NOMO-1 (cell line): ENCODE results near the gene CISTR.
"Not testable (repeated sequence)": the region's sequence is repeated elsewhere in the genome, so short reads cannot be mapped to it uniquely, and the experiment has no call there.

Experiments used
- DNase-seq, 2 experiments: peaks; one replicate each; lab custom pipeline; 2025; ENCODE audit not compliant: unreplicated experiment in 2 of 2; lab: John Stamatoyannopoulos, UW

CISTR gene

GRCh38 chr12:53725824-53726223 lies 26.0 kb downstream of the CISTR start:
- DNase-seq = no peak

GRCh38 chr12:53722450-53723041 lies 29.2 kb downstream of the CISTR start:
- no peak for DNase-seq

DNA sequence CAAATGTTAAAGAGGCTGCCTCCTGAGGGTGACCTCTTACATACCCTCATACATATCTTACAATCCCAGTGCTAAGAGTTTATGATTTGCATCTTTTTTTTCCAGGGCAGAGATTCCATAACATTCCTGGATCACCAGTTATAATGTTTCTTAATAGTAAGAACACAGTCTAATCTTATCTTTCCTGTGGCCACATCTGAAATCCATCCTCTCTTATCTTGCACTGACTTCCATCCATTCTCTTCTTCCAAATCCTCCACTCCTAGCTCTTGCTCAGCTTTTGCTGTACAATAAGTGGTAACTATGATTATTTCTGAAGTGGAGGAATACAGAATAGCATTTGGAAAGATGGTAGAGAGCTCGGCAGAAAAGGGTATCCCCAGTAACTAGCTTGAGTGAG lies 30.8 kb downstream of the CISTR start:
- DNase-seq = no peak

GRCh38 chr12:53719649-53720048 lies 32.1 kb downstream of the CISTR start:
- DNase-seq = no peak

DNA sequence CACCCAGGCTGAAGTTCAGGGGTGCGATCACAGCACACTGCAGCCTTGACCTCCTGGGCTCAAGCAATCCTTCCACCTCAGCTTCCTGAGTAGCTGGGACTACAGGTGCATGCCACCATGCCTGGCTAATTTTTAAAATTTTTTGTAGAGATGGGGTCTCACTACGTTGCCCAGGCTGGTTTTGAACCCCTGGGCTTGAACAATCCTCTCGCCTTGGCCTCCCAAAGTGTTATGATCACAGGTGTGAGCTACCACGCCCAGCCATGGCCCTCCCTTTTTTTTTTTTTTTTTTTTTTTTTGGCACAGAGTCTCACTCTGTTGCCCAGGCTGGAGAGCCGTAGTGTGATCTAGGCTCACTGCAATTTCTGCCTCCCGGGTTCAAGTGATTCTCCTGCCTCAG lies 33.2 kb downstream of the CISTR start:
- DNase-seq = not testable (repeated sequence)

DNA sequence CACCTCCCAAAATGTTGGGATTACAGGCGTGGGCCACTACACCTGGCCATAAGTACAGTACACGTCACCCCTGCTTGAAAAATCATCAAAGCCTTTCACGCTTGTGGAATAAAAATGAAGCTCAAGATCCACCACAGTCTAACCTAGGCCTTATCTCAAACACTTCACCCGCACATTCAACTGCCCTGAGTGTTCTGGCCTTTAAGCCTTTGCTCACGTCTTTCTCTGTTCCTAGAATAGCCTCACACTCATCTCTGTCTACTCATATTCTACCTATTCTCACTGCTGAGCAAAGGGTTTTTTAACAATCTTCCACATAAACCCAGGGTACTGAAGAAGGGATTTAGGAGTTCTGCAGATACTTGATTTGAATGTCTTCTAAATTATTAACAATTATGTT lies 34.5 kb downstream of the CISTR start:
- no peak for DNase-seq

DNA sequence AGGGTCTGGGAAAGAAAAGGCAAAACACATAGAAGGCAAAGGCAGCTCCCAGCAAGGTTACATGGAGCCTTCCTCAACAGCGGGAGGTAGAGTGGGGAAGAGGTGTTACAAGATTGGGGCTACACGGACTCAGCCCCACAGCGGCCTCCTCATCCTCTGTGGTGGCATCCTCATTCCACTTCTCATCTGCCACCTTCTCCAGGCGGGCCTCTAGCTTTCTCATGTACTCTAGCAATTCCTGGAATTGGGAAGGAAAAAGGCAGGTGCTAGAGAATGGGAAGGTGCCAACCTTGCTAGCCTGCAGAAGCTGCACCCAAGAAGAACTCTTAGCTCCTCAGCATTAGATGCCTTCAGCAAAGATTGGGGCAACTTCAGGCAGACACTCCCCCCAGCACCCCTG lies 37.8 kb downstream of the CISTR start:
- DNase-seq = no peak

GRCh38 chr12:53713516-53713915 lies 38.3 kb downstream of the CISTR start:
- no peak for DNase-seq

DNA sequence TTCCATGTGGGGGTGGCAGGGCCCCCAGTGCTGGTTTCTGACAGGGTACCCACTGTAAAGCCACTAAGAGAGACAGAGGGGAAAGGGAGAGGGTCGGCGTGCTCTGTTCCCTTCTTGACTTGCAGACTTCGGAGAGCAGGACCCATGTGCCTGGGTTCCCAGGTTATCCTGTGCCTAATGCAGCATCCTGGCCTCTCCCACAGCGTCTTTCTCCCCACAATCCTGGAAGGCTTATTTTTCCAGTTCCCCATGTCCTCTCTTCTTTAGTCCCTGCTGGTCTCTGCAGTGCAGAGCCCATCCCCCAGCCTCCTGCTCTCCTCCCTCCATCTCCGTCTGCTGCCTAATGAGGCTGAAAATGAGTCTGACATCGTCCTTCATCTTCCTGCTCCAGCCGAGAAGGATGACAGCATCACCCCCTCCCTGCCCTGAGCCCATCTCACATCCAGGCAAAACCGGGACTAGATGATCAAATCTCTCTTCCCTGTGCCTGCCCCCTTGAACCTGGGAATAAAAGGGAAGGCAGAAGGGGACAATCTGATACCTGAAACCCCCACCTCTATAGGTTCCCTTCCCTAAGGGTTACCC lies 39.6 kb downstream of the CISTR start:
- no peak for DNase-seq

DNA sequence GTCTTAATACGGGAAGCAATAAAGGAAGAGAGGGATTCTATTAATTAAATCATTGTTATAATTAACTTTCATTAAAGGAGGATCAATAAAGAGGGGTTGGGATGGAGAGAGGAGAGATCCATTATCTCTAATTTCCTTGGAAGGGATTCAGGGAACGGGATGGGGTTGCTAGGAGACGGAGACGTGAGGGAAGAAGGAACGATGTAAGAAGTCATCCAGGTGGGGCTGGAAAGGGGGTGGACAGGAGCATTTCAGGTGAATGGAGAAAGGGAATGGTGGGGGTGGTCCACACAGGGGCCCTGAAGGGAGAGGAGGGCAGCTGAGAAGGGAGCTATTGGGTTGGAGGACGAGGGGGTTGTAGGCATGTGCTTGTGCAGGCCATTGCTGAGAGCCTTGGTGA lies 41.7 kb downstream of the CISTR start:
- DNase-seq = no peak

- no peak for DNase-seq
Observed at GRCh38 chr12:53709671-53710070, 42.1 kb downstream of the CISTR start.

GRCh38 chr12:53706080-53706479 lies 45.7 kb downstream of the CISTR start:
- DNase-seq = no peak

DNA sequence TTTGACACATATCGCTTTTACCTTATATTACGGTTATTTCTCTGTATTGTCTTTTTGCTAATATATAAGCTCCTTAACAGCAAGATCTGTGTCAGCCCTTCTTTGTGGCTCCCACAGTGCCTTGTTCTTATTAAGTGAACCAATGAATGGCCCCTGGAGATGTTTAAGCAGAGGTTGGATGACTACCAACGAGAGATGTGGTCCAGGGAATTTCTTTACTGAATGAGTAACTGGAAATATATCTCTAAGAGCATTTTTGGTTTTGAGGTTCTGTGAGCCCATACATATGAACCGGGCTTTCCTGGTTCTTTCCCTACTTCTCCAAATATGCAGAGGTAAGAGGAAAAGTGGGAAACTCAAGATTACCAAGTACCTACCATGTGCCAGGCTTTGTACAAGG lies 48.0 kb downstream of the CISTR start:
- DNase-seq = no peak

DNA sequence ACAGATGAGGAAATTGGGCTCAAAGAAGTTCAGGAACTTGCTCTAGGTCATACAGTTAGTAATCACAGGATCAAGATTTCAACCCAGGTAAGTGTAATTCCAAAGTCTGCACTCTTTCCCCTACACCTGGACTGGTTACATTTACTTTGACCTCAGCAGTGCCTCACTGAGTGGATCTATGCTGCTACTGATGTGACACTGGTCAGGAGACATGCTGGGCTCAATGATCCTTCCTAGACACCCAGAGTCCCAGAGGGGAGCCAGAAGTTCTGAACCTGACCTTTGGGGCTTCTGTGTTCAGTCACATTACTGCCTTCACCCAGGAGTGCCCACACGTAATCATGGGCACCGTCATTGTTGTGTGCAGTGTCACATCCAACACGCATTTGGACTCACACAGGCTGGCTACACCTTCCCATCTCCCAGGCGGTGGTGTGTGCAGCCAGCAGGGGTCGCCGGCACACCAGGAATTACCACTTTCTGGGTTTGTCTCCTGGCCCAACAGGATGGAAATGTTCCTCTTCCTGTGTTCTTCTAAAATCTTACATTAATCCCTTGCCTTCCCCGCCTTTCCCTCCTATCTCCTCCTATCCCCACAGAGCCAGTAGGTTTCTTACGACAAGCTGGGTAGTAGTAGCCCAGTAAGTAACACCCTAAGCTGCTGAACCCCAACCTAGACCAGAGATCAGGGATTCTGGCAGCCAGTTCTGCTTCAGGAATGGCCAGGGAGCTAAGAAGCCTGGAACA lies 50.1 kb downstream of the CISTR start:
- peak; percentile 21 to 32 for DNase-seq

DNA sequence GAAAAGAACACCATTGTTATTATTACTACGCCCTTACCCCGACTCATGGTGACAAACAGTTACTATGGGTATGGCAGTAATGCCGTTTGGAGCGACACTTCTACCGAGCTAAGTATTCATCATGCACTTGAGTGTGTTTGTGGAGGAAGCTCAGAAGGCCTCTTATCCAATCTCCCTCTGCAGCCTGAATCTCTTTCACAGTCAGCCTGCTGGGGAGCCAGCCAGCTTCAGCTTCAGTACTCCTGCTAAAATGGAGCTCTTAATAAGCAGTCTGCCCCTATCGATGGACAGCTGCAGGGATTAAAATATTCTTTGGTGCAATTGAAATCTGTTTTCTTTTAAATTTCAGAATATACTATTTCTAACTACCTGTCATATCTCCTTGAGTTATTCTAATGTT lies 51.2 kb downstream of the CISTR start:
- no peak for DNase-seq

- DNase-seq = no peak
Observed at GRCh38 chr12:53699678-53700025, 52.1 kb downstream of the CISTR start.

- no peak for DNase-seq
Observed at GRCh38 chr12:53698948-53699677, 52.7 kb downstream of the CISTR start.

- no peak for DNase-seq
Observed at GRCh38 chr12:53696655-53697331, 55.0 kb downstream of the CISTR start.
